ENCODE results near the gene DPEP1.
"Not testable (repeated sequence)": the region's sequence is repeated elsewhere in the genome, so short reads cannot be mapped to it uniquely, and the experiment has no call there.

DPEP1 gene

GRCh38 chr16:89576153-89577054 lies 37.0 kb upstream of the DPEP1 start:
- no peak for DNase-seq
- in situ Hi-C loops (cut with MboI; ENCODE audit: low pct_unique_long_range_greater_than_20kb, low sequenced_read_pairs) = no loop called here

- no peak for DNase-seq
- in situ Hi-C loops (cut with MboI; ENCODE audit: low pct_unique_long_range_greater_than_20kb, low sequenced_read_pairs) = no loop called here
These were observed 36.2 kb upstream of the DPEP1 start for GRCh38 chr16:89577055-89577759.

GRCh38 chr16:89579351-89579750 lies 34.1 kb upstream of the DPEP1 start:
- in situ Hi-C loops (cut with MboI; ENCODE audit: low pct_unique_long_range_greater_than_20kb, low sequenced_read_pairs) = no loop called here
- no peak for DNase-seq

- in situ Hi-C loops (cut with MboI; ENCODE audit: low pct_unique_long_range_greater_than_20kb, low sequenced_read_pairs) = no loop called here
- no peak for DNase-seq
These were observed 32.3 kb upstream of the DPEP1 start for GRCh38 chr16:89581045-89581695.

GRCh38 chr16:89581861-89582563 lies 31.4 kb upstream of the DPEP1 start:
- no peak for DNase-seq
- in situ Hi-C loops (cut with MboI; ENCODE audit: low pct_unique_long_range_greater_than_20kb, low sequenced_read_pairs) = no loop called here

- in situ Hi-C loops (cut with MboI; ENCODE audit: low pct_unique_long_range_greater_than_20kb, low sequenced_read_pairs) = no loop called here
- DNase-seq = no peak
These were observed 30.7 kb upstream of the DPEP1 start for GRCh38 chr16:89582614-89583196.

GRCh38 chr16:89583197-89583894 lies 30.1 kb upstream of the DPEP1 start:
- in situ Hi-C loops (cut with MboI; ENCODE audit: low pct_unique_long_range_greater_than_20kb, low sequenced_read_pairs) = no loop called here
- DNase-seq = no peak

GRCh38 chr16:89583895-89584644 lies 29.4 kb upstream of the DPEP1 start:
- in situ Hi-C loops (cut with MboI; ENCODE audit: low pct_unique_long_range_greater_than_20kb, low sequenced_read_pairs) = no loop called here
- DNase-seq = no peak

- no peak for DNase-seq
- in situ Hi-C loops (cut with MboI; ENCODE audit: low pct_unique_long_range_greater_than_20kb, low sequenced_read_pairs) = no loop called here
These were observed 28.5 kb upstream of the DPEP1 start for GRCh38 chr16:89584768-89585549.

GRCh38 chr16:89586218-89586617 lies 27.2 kb upstream of the DPEP1 start:
- no peak for DNase-seq
- in situ Hi-C loops (cut with MboI; ENCODE audit: low pct_unique_long_range_greater_than_20kb, low sequenced_read_pairs) = no loop called here

- no peak for DNase-seq
- in situ Hi-C loops (cut with MboI; ENCODE audit: low pct_unique_long_range_greater_than_20kb, low sequenced_read_pairs) = no loop called here
These were observed 26.6 kb upstream of the DPEP1 start for GRCh38 chr16:89586853-89587252.

- in situ Hi-C loops (cut with MboI; ENCODE audit: low pct_unique_long_range_greater_than_20kb, low sequenced_read_pairs) = not testable (repeated sequence)
These were observed 25.8 kb upstream of the DPEP1 start for GRCh38 chr16:89587676-89588075.

GRCh38 chr16:89588413-89589109 lies 24.9 kb upstream of the DPEP1 start:
- no peak for DNase-seq
- in situ Hi-C loops (cut with MboI; ENCODE audit: low pct_unique_long_range_greater_than_20kb, low sequenced_read_pairs) = no loop called here

More at GRCh38 chr16:89587676-89588075, 25.8 kb upstream of the DPEP1 start:
- not testable (repeated sequence) for DNase-seq

- DNase-seq = no peak
- in situ Hi-C loops (cut with MboI; ENCODE audit: low pct_unique_long_range_greater_than_20kb, low sequenced_read_pairs) = no loop called here
These were observed 24.1 kb upstream of the DPEP1 start for GRCh38 chr16:89589241-89589926.

- no peak for DNase-seq
- in situ Hi-C loops (cut with MboI; ENCODE audit: low pct_unique_long_range_greater_than_20kb, low sequenced_read_pairs) = no loop called here
These were observed 19.6 kb upstream of the DPEP1 start for GRCh38 chr16:89593841-89594240.

Measured in KBM-7 (cell line).